Activated naive CD4-positive, alpha-beta T cell treated with anti-CD3 and anti-CD28 coated beads for 36 hours (primary cell): ENCODE measurements around the gene ADAMTSL1. TPM values are rescaled to one million over a fixed set of nuclear protein-coding genes. Genes with fewer than 3 reads are reported as not detected.

Experiments
- CTCF ChIA-PET: fragments of 350-600 bp; sonication (Branson Sonifier 250); formaldehyde crosslinking; loops from one replicate; lab custom pipeline; 2021; ENCODE audit warnings: antibody characterized with exemption; lab: Charles Lee
- DNase-seq: peaks from one replicate; pipeline ENCODE4 v3.0.0-alpha.2; 2020
- H3K27ac Mint-ChIP-seq: one replicate; pipeline ENCODE4 v1.8.0; 2021; ENCODE audit warnings: mild to moderate bottlenecking, mixed read lengths
- H3K27me3 Mint-ChIP-seq: one replicate; pipeline ENCODE4 v1.8.0; 2021; ENCODE audit warnings: low read depth, mixed read lengths
- H3K36me3 Mint-ChIP-seq: one replicate; pipeline ENCODE4 v1.8.0; 2021; ENCODE audit warnings: low read depth, mixed read lengths
- H3K4me1 Mint-ChIP-seq: one replicate; pipeline ENCODE4 v1.8.0; 2021; ENCODE audit warnings: low read depth, mixed read lengths
- H3K4me3 Mint-ChIP-seq: one replicate; pipeline ENCODE4 v1.8.0; 2021; ENCODE audit warnings: mild to moderate bottlenecking, moderate library complexity, mixed read lengths
- H3K9me3 Mint-ChIP-seq: one replicate; pipeline ENCODE4 v1.8.0; 2021; ENCODE audit warnings: mixed read lengths
- intact Hi-C: fragments of 100-400 bp; cut with micrococcal nuclease; formaldehyde crosslinking; loops from one replicate; pipeline ENCODE4 v1.15.1; 2023
- total RNA-seq, 2 experiments: library from RNA; stranded (reverse); gene quantifications; one replicate each; pipeline ENCODE4 v1.2.3, GENCODE V29; 2021

The ADAMTSL1 gene
- total RNA-seq, 2 experiments from 2014 or later, result not detected

- no peak for DNase-seq
- Mint-ChIP-seq H3K27ac (no peak overlapping the region), H3K27me3 (no peaks in the 10 kb centered on the region), H3K9me3 (no peaks in the 10 kb centered on the region), H3K4me1 (no peaks in the 10 kb centered on the region), H3K4me3 (no peak overlapping the region), H3K36me3 (no peaks in the 10 kb centered on the region)
- CTCF ChIA-PET, result interaction anchor here (0.7 kb wide), 1 partner anchor 63 kb away, joined by 3 read pairs; no protein-coding TSS in a partner anchor
- intact Hi-C loops, result no loop called here
Observed at GRCh38 chr9:18746631-18747030, 272.7 kb downstream of the ADAMTSL1 start.

GRCh38 chr9:18747595-18747994, 273.6 kb downstream of the ADAMTSL1 start:
- H3K27me3 Mint-ChIP-seq, result no peaks in the 10 kb centered on the region
- H3K9me3 Mint-ChIP-seq, result no peaks in the 10 kb centered on the region
- CTCF ChIA-PET, result no interaction called here
- no peak for DNase-seq
- no peaks in the 10 kb centered on the region for H3K36me3 Mint-ChIP-seq
- H3K4me1 Mint-ChIP-seq, result no peaks in the 10 kb centered on the region
- no peak overlapping the region for H3K27ac Mint-ChIP-seq
- H3K4me3 Mint-ChIP-seq, result no peak overlapping the region
- intact Hi-C loops, result no loop called here

GRCh38 chr9:18748251-18748701, 274.3 kb downstream of the ADAMTSL1 start:
- Mint-ChIP-seq H3K27me3 (no peaks in the 10 kb centered on the region), H3K27ac (no peak overlapping the region), H3K4me1 (no peaks in the 10 kb centered on the region), H3K36me3 (no peaks in the 10 kb centered on the region), H3K4me3 (no peak overlapping the region), H3K9me3 (no peaks in the 10 kb centered on the region)
- intact Hi-C loops, result no loop called here
- CTCF ChIA-PET, result no interaction called here
- DNase-seq, result no peak

- no peaks in the 10 kb centered on the region for H3K4me1 Mint-ChIP-seq
- H3K4me3 Mint-ChIP-seq, result no peak overlapping the region
- CTCF ChIA-PET, result no interaction called here
- intact Hi-C loops, result no loop called here
- no peak overlapping the region for H3K27ac Mint-ChIP-seq
- no peaks in the 10 kb centered on the region for H3K36me3 Mint-ChIP-seq
- DNase-seq, result no peak
- H3K9me3 Mint-ChIP-seq, result no peaks in the 10 kb centered on the region
- H3K27me3 Mint-ChIP-seq, result no peaks in the 10 kb centered on the region
Observed at GRCh38 chr9:18749711-18750110, 275.8 kb downstream of the ADAMTSL1 start.

GRCh38 chr9:18753904-18754303, 280.0 kb downstream of the ADAMTSL1 start:
- Mint-ChIP-seq H3K4me3 (no peak overlapping the region), H3K4me1 (no peaks in the 10 kb centered on the region), H3K27ac (no peak overlapping the region), H3K36me3 (no peaks in the 10 kb centered on the region), H3K27me3 (peaks cover 4% of the 10 kb centered on the region), H3K9me3 (no peaks in the 10 kb centered on the region)
- no peak for DNase-seq
- intact Hi-C loops, result no loop called here
- CTCF ChIA-PET, result no interaction called here

GRCh38 chr9:18754537-18754936, 280.6 kb downstream of the ADAMTSL1 start:
- CTCF ChIA-PET, result no interaction called here
- no peak for DNase-seq
- H3K4me1 Mint-ChIP-seq, result no peaks in the 10 kb centered on the region
- no peak overlapping the region for H3K27ac Mint-ChIP-seq
- peaks cover 4% of the 10 kb centered on the region for H3K27me3 Mint-ChIP-seq
- no peak overlapping the region for H3K4me3 Mint-ChIP-seq
- no peaks in the 10 kb centered on the region for H3K36me3 Mint-ChIP-seq
- H3K9me3 Mint-ChIP-seq, result no peaks in the 10 kb centered on the region
- intact Hi-C loops, result no loop called here

GRCh38 chr9:18755263-18755662, 281.3 kb downstream of the ADAMTSL1 start:
- Mint-ChIP-seq H3K27me3 (peaks cover 8% of the 10 kb centered on the region), H3K36me3 (no peaks in the 10 kb centered on the region), H3K4me3 (no peak overlapping the region), H3K27ac (no peak overlapping the region), H3K9me3 (no peaks in the 10 kb centered on the region), H3K4me1 (no peaks in the 10 kb centered on the region)
- CTCF ChIA-PET, result no interaction called here
- intact Hi-C loops, result no loop called here
- no peak for DNase-seq

- intact Hi-C loops, result no loop called here
- peaks cover 8% of the 10 kb centered on the region for H3K27me3 Mint-ChIP-seq
- H3K36me3 Mint-ChIP-seq, result no peaks in the 10 kb centered on the region
- H3K27ac Mint-ChIP-seq, result no peak overlapping the region
- H3K4me1 Mint-ChIP-seq, result no peaks in the 10 kb centered on the region
- DNase-seq, result no peak
- H3K9me3 Mint-ChIP-seq, result no peaks in the 10 kb centered on the region
- CTCF ChIA-PET, result no interaction called here
- H3K4me3 Mint-ChIP-seq, result no peak overlapping the region
Observed at GRCh38 chr9:18756712-18757125, 282.8 kb downstream of the ADAMTSL1 start.

GRCh38 chr9:18759827-18760226, 285.9 kb downstream of the ADAMTSL1 start:
- H3K27me3 Mint-ChIP-seq, result peaks cover 8% of the 10 kb centered on the region
- H3K9me3 Mint-ChIP-seq, result no peaks in the 10 kb centered on the region
- no peak for DNase-seq
- no peaks in the 10 kb centered on the region for H3K4me1 Mint-ChIP-seq
- intact Hi-C loops, result no loop called here
- no peak overlapping the region for H3K4me3 Mint-ChIP-seq
- H3K27ac Mint-ChIP-seq, result no peak overlapping the region
- H3K36me3 Mint-ChIP-seq, result no peaks in the 10 kb centered on the region
- CTCF ChIA-PET, result no interaction called here

- H3K9me3 Mint-ChIP-seq, result no peaks in the 10 kb centered on the region
- H3K4me3 Mint-ChIP-seq, result no peak overlapping the region
- intact Hi-C loops, result no loop called here
- DNase-seq, result no peak
- CTCF ChIA-PET, result interaction anchor here (0.7 to 1.2 kb wide), 2 partner anchors 38 to 361 kb away, joined by 3 to 4 read pairs; no protein-coding TSS in a partner anchor
- peaks cover 18% of the 10 kb centered on the region for H3K27me3 Mint-ChIP-seq
- no peaks in the 10 kb centered on the region for H3K4me1 Mint-ChIP-seq
- no peaks in the 10 kb centered on the region for H3K36me3 Mint-ChIP-seq
- no peak overlapping the region for H3K27ac Mint-ChIP-seq
Observed at GRCh38 chr9:18761742-18762300, 287.9 kb downstream of the ADAMTSL1 start.

- no peaks in the 10 kb centered on the region for H3K9me3 Mint-ChIP-seq
- no peak for DNase-seq
- no peak overlapping the region for H3K4me3 Mint-ChIP-seq
- intact Hi-C loops, result no loop called here
- no peak overlapping the region for H3K27ac Mint-ChIP-seq
- H3K27me3 Mint-ChIP-seq, result peaks cover 13% of the 10 kb centered on the region
- H3K4me1 Mint-ChIP-seq, result no peaks in the 10 kb centered on the region
- CTCF ChIA-PET, result interaction anchor here (0.7 kb wide), 1 partner anchor 48 kb away, joined by 3 read pairs; no protein-coding TSS in a partner anchor
- no peaks in the 10 kb centered on the region for H3K36me3 Mint-ChIP-seq
Observed at GRCh38 chr9:18766989-18767550, 293.1 kb downstream of the ADAMTSL1 start.

GRCh38 chr9:18768951-18769622, 295.1 kb downstream of the ADAMTSL1 start:
- no peak overlapping the region for H3K27ac Mint-ChIP-seq
- peaks cover 13% of the 10 kb centered on the region for H3K27me3 Mint-ChIP-seq
- H3K9me3 Mint-ChIP-seq, result no peaks in the 10 kb centered on the region
- no peak for DNase-seq
- H3K4me1 Mint-ChIP-seq, result no peaks in the 10 kb centered on the region
- CTCF ChIA-PET, result interaction anchor here (1.0 kb wide), 1 partner anchor 259 kb away, joined by 3 read pairs; no protein-coding TSS in a partner anchor
- no peaks in the 10 kb centered on the region for H3K36me3 Mint-ChIP-seq
- intact Hi-C loops, result no loop called here
- H3K4me3 Mint-ChIP-seq, result no peak overlapping the region
